ENCODE results near the gene SMIM38. TPM values are rescaled to one million over a fixed set of nuclear protein-coding genes. Genes with fewer than 3 reads are reported as not detected.

Gene SMIM38
- total RNA-seq, 1 experiment from 2014 or later: 0.54 TPM

DNA sequence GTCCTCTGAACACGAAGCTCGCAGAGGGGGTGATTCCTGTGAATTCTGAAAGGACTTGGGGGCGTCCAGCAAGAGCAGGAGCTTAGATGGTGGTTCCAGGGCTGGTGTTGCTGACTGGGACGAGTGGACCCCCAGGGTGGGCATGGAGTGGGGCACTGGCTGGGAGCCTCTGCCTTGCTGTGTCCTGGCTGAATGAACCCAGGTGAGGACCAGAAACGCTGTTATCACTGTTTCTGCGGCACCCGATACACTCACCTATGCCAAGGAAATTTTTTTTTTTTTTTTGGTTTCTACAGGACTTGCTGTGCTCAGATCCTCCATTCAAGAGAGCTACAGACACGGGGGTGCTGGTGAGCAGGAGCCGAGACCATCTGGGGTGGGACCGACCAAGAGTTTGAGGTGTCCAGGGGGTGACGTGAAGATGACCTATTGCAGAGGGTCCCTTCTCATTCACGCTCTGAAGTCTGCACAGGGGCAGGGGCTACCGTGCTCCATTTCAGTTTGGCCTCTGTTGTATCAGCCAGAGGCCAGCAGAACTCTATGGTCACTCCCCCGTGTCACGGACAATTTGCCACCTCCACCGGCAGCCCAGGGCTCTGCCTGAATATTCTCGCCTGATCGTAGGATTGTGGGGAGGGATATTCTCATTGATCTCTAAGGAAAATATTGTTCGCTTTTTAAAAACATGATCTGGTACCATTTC, 3.6 kb downstream of the SMIM38 start:
- Histone ChIP-seq H3K27me3 (ENCODE audit: insufficient read depth, low read length) (no peaks in the 10 kb centered on the region), H3K9me2 (ENCODE audit: insufficient read depth) (0 out of 2 replicates have a peak, but pooled peaks cover 2% of the 10 kb centered on the region), H3K36me3 (ENCODE audit: control insufficient read depth in 1 of 2, insufficient read depth in 2 of 2, low read length in 2 of 2) (no peaks in the 10 kb centered on the region), H3K9me3 (ENCODE audit: control insufficient read depth in 1 of 2, insufficient read depth in 1 of 2, low read depth in 1 of 2, low read length in 2 of 2) (no peaks in the 10 kb centered on the region; a peak in 1 of 4 replicates), H3K27ac (ENCODE audit: low read depth, low read length) (no peak overlapping the region), H3K4me1 (ENCODE audit: control insufficient read depth in 1 of 2, insufficient read depth in 2 of 2, low read length in 2 of 2) (no peaks in the 10 kb centered on the region), H4K20me1 (ENCODE audit: insufficient read depth) (no peaks in the 10 kb centered on the region), H2AFZ (ENCODE audit: low read depth, low read length, poor library complexity, severe bottlenecking) (no peak overlapping the region), H3K4me2 (ENCODE audit: low read length) (no peak overlapping the region), H3K79me2 (ENCODE audit: insufficient read depth, low read length) (no peaks in the 10 kb centered on the region), H3K4me3 (replicated peaks in 1 of 2; ENCODE audit: low read depth in 1 of 2, low read length in 2 of 2) (no peak overlapping the region), H3K9ac (ENCODE audit: low read length) (no peak overlapping the region)
- no peak for ATAC-seq
- intact Hi-C loops (cut with micrococcal nuclease): no loop called here
- ChIA-PET CTCF (interaction anchor here (0.9 kb wide), 1 partner anchor 28 kb away, joined by 3 read pairs; no protein-coding TSS in a partner anchor), POLR2A (no interaction called here), RAD21 (ENCODE audit: low non-redundant PET in 1 of 2, low total read pairs in 2 of 2, uncharacterized antibody in 2 of 2, unreplicated experiment in 2 of 2) (no interaction called here)
- no TSS peak for BruUV-seq (replicated peaks)
- TF ChIP-seq, protein P1, sequence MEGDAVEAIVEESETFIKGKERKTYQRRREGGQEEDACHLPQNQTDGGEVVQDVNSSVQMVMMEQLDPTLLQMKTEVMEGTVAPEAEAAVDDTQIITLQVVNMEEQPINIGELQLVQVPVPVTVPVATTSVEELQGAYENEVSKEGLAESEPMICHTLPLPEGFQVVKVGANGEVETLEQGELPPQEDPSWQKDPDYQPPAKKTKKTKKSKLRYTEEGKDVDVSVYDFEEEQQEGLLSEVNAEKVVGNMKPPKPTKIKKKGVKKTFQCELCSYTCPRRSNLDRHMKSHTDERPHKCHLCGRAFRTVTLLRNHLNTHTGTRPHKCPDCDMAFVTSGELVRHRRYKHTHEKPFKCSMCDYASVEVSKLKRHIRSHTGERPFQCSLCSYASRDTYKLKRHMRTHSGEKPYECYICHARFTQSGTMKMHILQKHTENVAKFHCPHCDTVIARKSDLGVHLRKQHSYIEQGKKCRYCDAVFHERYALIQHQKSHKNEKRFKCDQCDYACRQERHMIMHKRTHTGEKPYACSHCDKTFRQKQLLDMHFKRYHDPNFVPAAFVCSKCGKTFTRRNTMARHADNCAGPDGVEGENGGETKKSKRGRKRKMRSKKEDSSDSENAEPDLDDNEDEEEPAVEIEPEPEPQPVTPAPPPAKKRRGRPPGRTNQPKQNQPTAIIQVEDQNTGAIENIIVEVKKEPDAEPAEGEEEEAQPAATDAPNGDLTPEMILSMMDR (IDR thresholded peaks at IDR 0.05 in 2 of 3, conservative IDR thresholded peaks at IDR 0.05 in 1 of 3; ENCODE audit: borderline replicate concordance in 1 of 3, insufficient read depth in 1 of 3, low read depth in 2 of 3, low read length in 2 of 3): no peak
- TF ChIP-seq, protein P2, sequence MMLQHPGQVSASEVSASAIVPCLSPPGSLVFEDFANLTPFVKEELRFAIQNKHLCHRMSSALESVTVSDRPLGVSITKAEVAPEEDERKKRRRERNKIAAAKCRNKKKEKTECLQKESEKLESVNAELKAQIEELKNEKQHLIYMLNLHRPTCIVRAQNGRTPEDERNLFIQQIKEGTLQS (IDR thresholded peaks at IDR 0.05): no peak
- TF ChIP-seq RAD21 (IDR thresholded peaks at IDR 0.05; ENCODE audit: low read depth) (no peak), JUND (IDR thresholded peaks at IDR 0.05) (no peak), ZNF274 (IDR thresholded peaks at IDR 0.05; ENCODE audit: low read depth, low read length) (no peak), YY1 (IDR thresholded peaks at IDR 0.05; ENCODE audit: extremely low read depth, insufficient replicate concordance, low read depth, low read length) (no peak)
- TF ChIP-seq, protein P3, sequence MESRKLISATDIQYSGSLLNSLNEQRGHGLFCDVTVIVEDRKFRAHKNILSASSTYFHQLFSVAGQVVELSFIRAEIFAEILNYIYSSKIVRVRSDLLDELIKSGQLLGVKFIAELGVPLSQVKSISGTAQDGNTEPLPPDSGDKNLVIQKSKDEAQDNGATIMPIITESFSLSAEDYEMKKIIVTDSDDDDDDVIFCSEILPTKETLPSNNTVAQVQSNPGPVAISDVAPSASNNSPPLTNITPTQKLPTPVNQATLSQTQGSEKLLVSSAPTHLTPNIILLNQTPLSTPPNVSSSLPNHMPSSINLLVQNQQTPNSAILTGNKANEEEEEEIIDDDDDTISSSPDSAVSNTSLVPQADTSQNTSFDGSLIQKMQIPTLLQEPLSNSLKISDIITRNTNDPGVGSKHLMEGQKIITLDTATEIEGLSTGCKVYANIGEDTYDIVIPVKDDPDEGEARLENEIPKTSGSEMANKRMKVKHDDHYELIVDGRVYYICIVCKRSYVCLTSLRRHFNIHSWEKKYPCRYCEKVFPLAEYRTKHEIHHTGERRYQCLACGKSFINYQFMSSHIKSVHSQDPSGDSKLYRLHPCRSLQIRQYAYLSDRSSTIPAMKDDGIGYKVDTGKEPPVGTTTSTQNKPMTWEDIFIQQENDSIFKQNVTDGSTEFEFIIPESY (IDR thresholded peaks at IDR 0.05; ENCODE audit: extremely low read depth, insufficient replicate concordance, low read length): no peak
- no peak for DNase-seq (ENCODE audit: low read depth, low spot score)
